DOHH2 (cell line): ENCODE data around the gene ITSN2.

ENCODE experiments used
- H3F3A ChIP-seq: fragments of 200-600 bp; sonication (generic), shearing (Covaris generic); 2 replicates; pipeline ENCODE4 v1.6.0; 2016; ENCODE audit warnings: antibody characterized with exemption, mild to moderate bottlenecking; ENCODE audit not compliant: control insufficient read depth, insufficient read depth
- H3K27ac ChIP-seq: fragments of 200-600 bp; sonication (generic); 2 replicates; pipeline ENCODE4 v1.5.1; 2014; ENCODE audit warnings: low read depth, mild to moderate bottlenecking, low read length, moderate library complexity
- H3K27me3 ChIP-seq: fragments of 200-600 bp; sonication (generic); 2 replicates; pipeline ENCODE4 v1.6.1; 2014; ENCODE audit warnings: mild to moderate bottlenecking, low read length, mixed read lengths; ENCODE audit not compliant: control insufficient read depth
- H3K36me3 ChIP-seq: fragments of 200-600 bp; sonication (generic); 2 replicates; pipeline ENCODE4 v1.6.1; 2014; ENCODE audit warnings: mild to moderate bottlenecking, low read length, moderate library complexity, mixed read lengths; ENCODE audit not compliant: control insufficient read depth
- H3K4me1 ChIP-seq: fragments of 200-600 bp; sonication (generic); 2 replicates; pipeline ENCODE4 v1.6.1; 2014; ENCODE audit warnings: mild to moderate bottlenecking, low read length, mixed read lengths; ENCODE audit not compliant: control insufficient read depth
- H3K4me2 ChIP-seq: fragments of 200-600 bp; sonication (generic); 2 replicates; pipeline ENCODE4 v1.6.0; 2014; ENCODE audit warnings: mild to moderate bottlenecking, low read length, moderate library complexity
- H3K4me3 ChIP-seq: fragments of 200-600 bp; sonication (generic); 2 replicates; pipeline ENCODE4 v1.5.1; 2014; ENCODE audit warnings: mild to moderate bottlenecking, low read length, mixed read lengths
- H3K79me2 ChIP-seq: fragments of 200-600 bp; sonication (generic); 2 replicates; pipeline ENCODE4 v1.6.1; 2014; ENCODE audit warnings: mild to moderate bottlenecking, low read length, mixed read lengths; ENCODE audit not compliant: control insufficient read depth
- H3K9me2 ChIP-seq: fragments of 200-600 bp; sonication (generic); replicated peaks from 2 replicates; pipeline ENCODE4 v1.6.1; 2014; ENCODE audit warnings: mild to moderate bottlenecking, low read length, mixed read lengths; ENCODE audit not compliant: control insufficient read depth
- H3K9me3 ChIP-seq: fragments of 200-600 bp; sonication (generic); 2 replicates; pipeline ENCODE4 v1.6.1; 2014; ENCODE audit warnings: antibody characterized with exemption, low read length, mixed read lengths; ENCODE audit not compliant: control insufficient read depth, insufficient read depth
- H4K20me1 ChIP-seq: fragments of 200-600 bp; sonication (generic); 2 replicates; pipeline ENCODE4 v1.6.0; 2014; ENCODE audit warnings: low read depth, mild to moderate bottlenecking, antibody characterized with exemption, low read length, moderate library complexity; ENCODE audit not compliant: control insufficient read depth, insufficient read depth
- EZH2phosphoT487 ChIP-seq: fragments of 200-600 bp; sonication (generic); IDR thresholded peaks from 2 replicates; pipeline ENCODE4 v1.6.1; 2017; ENCODE audit warnings: borderline replicate concordance, mild to moderate bottlenecking, antibody characterized with exemption, low read length, moderate library complexity, mixed read lengths
- TF ChIP-seq, protein P1 (sequence below): fragments of 200-600 bp; sonication (generic); IDR thresholded peaks from one replicate; pipeline ENCODE4 v1.5.1; 2014; ENCODE audit warnings: antibody characterized with exemption, mild to moderate bottlenecking, low read depth, low read length; ENCODE audit not compliant: poor library complexity, severe bottlenecking

ITSN2 gene

DNA sequence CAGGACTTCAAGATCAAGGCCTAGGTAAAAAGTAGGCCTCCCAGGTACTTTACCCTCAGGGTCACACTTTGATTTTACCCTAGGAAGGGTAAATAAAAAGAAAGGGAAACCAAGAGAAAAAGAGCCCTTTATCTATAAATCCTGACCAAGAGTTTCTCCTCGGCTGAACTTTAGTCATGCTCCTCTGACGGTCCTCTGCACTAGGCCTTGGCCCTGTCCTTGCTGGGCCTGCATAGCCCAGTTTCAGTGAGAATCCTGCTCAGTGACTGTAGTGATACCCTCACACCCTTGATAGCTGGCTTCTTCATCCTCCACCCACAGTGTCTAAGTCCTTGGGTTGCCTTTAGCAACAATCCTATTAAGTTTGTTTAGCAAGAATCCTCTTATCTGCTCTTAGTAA is 20.5 kb upstream of the ITSN2 start:
- TF ChIP-seq EZH2phosphoT487, result no peak
- TF ChIP-seq, protein P1, sequence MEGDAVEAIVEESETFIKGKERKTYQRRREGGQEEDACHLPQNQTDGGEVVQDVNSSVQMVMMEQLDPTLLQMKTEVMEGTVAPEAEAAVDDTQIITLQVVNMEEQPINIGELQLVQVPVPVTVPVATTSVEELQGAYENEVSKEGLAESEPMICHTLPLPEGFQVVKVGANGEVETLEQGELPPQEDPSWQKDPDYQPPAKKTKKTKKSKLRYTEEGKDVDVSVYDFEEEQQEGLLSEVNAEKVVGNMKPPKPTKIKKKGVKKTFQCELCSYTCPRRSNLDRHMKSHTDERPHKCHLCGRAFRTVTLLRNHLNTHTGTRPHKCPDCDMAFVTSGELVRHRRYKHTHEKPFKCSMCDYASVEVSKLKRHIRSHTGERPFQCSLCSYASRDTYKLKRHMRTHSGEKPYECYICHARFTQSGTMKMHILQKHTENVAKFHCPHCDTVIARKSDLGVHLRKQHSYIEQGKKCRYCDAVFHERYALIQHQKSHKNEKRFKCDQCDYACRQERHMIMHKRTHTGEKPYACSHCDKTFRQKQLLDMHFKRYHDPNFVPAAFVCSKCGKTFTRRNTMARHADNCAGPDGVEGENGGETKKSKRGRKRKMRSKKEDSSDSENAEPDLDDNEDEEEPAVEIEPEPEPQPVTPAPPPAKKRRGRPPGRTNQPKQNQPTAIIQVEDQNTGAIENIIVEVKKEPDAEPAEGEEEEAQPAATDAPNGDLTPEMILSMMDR, result no peak
- H3K79me2 ChIP-seq, result no peaks in the 10 kb centered on the region
- no peaks in the 10 kb centered on the region for H4K20me1 ChIP-seq
- no peaks in the 10 kb centered on the region for H3K9me2 ChIP-seq
- H3K27me3 ChIP-seq, result no peaks in the 10 kb centered on the region
- H3F3A ChIP-seq, result 0 out of 2 replicates have a peak, but pooled peaks cover 2% of the 10 kb centered on the region
- H3K4me2 ChIP-seq, result no peak overlapping the region
- no peaks in the 10 kb centered on the region for H3K9me3 ChIP-seq
- no peaks in the 10 kb centered on the region for H3K36me3 ChIP-seq
- H3K27ac ChIP-seq, result no peak overlapping the region
- peaks cover 7% of the 10 kb centered on the region for H3K4me1 ChIP-seq
- no peak overlapping the region for H3K4me3 ChIP-seq

DNA sequence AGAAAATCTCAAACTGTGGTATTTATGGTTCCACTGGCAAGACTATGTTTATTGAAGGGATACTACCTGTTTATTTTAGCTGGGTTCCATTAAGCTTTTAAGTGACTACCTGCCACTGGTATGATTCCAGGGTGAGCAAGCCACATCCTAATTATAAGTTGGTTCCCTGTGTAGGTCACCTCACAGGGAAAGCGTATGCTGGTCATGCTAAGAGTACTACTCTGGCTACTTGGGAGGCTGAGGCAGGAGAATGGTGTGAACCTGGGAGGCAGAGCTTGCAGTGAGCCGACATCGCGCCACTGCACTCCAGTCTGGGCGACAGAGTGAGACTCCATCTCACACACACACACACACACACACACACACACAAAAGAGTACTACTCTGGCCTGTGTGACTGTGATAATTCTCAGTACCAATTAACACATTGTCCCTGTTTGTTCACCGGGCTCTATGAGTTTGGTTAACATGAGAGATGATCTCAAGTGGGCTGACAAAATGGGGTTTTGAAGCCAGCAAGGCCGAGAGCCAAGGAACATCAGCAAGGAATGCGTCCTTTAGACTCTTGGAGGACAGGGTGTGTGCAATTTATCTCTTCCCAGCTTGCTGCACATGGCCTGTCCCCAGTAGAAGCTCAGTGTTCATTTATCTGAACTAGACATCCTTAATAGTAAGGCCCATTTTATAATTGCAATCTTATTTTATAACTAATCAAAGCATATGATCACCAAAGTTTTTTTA is 15.2 kb upstream of the ITSN2 start:
- Histone ChIP-seq H3K36me3 (no peaks in the 10 kb centered on the region), H3K27me3 (no peaks in the 10 kb centered on the region), H3K9me2 (no peaks in the 10 kb centered on the region), H4K20me1 (no peaks in the 10 kb centered on the region), H3K4me3 (no peak overlapping the region), H3K4me2 (no peak overlapping the region), H3K9me3 (no peaks in the 10 kb centered on the region), H3K79me2 (no peaks in the 10 kb centered on the region), H3F3A (no peaks in the 10 kb centered on the region), H3K4me1 (no peaks in the 10 kb centered on the region), H3K27ac (no peak overlapping the region)
- TF ChIP-seq, protein P1, result no peak
- TF ChIP-seq EZH2phosphoT487, result no peak

DNA sequence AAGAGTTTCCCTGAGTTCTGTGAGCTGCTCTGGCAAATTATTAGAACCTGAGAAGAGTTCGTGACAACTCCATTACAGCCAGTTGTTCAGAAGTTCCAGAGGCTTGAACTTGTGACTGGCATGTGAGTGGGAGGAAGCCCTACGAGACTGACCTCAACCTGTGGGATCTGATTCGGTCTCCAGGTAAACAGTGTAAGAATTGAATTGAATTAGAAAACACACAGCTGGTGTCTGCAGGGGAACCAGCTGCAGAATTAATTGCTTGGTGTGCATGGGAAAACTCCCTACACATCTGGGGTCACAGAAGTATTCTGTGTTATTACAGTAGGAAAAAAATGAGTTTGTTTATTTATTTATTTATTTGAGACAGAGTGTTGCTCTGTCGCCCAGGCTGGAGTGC is 14.0 kb upstream of the ITSN2 start:
- Histone ChIP-seq H3K9me2 (no peaks in the 10 kb centered on the region), H3K4me3 (no peak overlapping the region), H3F3A (no peaks in the 10 kb centered on the region), H3K27ac (no peak overlapping the region), H4K20me1 (no peaks in the 10 kb centered on the region), H3K4me1 (no peaks in the 10 kb centered on the region), H3K4me2 (no peak overlapping the region), H3K27me3 (no peaks in the 10 kb centered on the region), H3K9me3 (no peaks in the 10 kb centered on the region), H3K79me2 (no peaks in the 10 kb centered on the region), H3K36me3 (no peaks in the 10 kb centered on the region)
- TF ChIP-seq, protein P1, result no peak
- no peak for TF ChIP-seq EZH2phosphoT487
